SK-N-SH treated with all-trans-retinoic acid at 6 μM for 48 hours (cell line): ENCODE measurements around the gene CCDC170.

Experiments used
- ATAC-seq: fragments of 200-7000 bp; cut with Tn5 transposase; 3 replicates; pipeline ENCODE4 v1.9.1; 2020; ENCODE audit warnings: mild to moderate bottlenecking, moderate library complexity
- ARNTL ChIP-seq: fragments of 450-650 bp; formaldehyde crosslinking; IDR thresholded peaks from 2 replicates; pipeline ENCODE4 v1.5.0; 2020; ENCODE audit warnings: low read depth, mild to moderate bottlenecking, moderate library complexity, borderline replicate concordance
- BACH2 ChIP-seq: fragments of 250-450 bp; sonication (Bioruptor Pico); IDR thresholded peaks from 2 replicates; pipeline ENCODE4 v1.9.0; 2021; ENCODE audit warnings: mild to moderate bottlenecking, borderline replicate concordance
- CSDC2 ChIP-seq: fragments of 250-450 bp; sonication (Bioruptor Pico); IDR thresholded peaks from 2 replicates; pipeline ENCODE4 v1.5.0; 2020; ENCODE audit warnings: mild to moderate bottlenecking, moderate library complexity
- ESRRG ChIP-seq: fragments of 250-450 bp; sonication (Bioruptor Pico); IDR thresholded peaks from 2 replicates; pipeline ENCODE4 v1.6.1; 2021; ENCODE audit warnings: mild to moderate bottlenecking
- GLIS3 ChIP-seq: fragments of 250-450 bp; sonication (Bioruptor Pico); IDR thresholded peaks from 2 replicates; pipeline ENCODE4 v1.5.0; 2020; ENCODE audit warnings: mild to moderate bottlenecking, moderate library complexity
- ISL1 ChIP-seq: fragments of 250-450 bp; sonication (Bioruptor Pico); IDR thresholded peaks from 2 replicates; pipeline ENCODE4 v2.1.2; 2022; ENCODE audit warnings: mild to moderate bottlenecking, moderate library complexity
- OSR1 ChIP-seq: fragments of 250-450 bp; sonication (Bioruptor Pico); IDR thresholded peaks from 2 replicates; pipeline ENCODE4 v1.8.0; 2022; ENCODE audit warnings: moderate library complexity, mild to moderate bottlenecking, inconsistent platforms
- PPARA ChIP-seq: fragments of 250-450 bp; sonication (Bioruptor Pico); IDR thresholded peaks from 2 replicates; pipeline ENCODE4 v1.5.0; 2020; ENCODE audit warnings: mild to moderate bottlenecking, borderline replicate concordance
- RARB ChIP-seq: fragments of 250-450 bp; sonication (Bioruptor Pico); IDR thresholded peaks from 2 replicates; pipeline ENCODE4 v1.8.0; 2021; ENCODE audit warnings: mild to moderate bottlenecking, moderate library complexity
- SNAI2 ChIP-seq: fragments of 250-450 bp; sonication (Bioruptor Pico); IDR thresholded peaks from 2 replicates; pipeline ENCODE4 v1.5.0; 2020; ENCODE audit warnings: mild to moderate bottlenecking, moderate library complexity
- TCF4 ChIP-seq: fragments of 250-450 bp; sonication (Bioruptor Pico); IDR thresholded peaks from 2 replicates; pipeline ENCODE4 v1.8.0; 2021; ENCODE audit warnings: mild to moderate bottlenecking, moderate library complexity, borderline replicate concordance
- ZC3H10 ChIP-seq: fragments of 250-450 bp; sonication (Bioruptor Pico); IDR thresholded peaks from 2 replicates; pipeline ENCODE4 v1.5.1; 2021; ENCODE audit warnings: mild to moderate bottlenecking, moderate library complexity
- ZFP3 ChIP-seq: fragments of 250-450 bp; sonication (Bioruptor Pico); IDR thresholded peaks from 2 replicates; pipeline ENCODE4 v1.5.0; 2020; ENCODE audit warnings: mild to moderate bottlenecking, moderate library complexity
- ZFP30 ChIP-seq: fragments of 450-650 bp; formaldehyde crosslinking; IDR thresholded peaks from 2 replicates; pipeline ENCODE4 v1.5.0; 2022; ENCODE audit warnings: mild to moderate bottlenecking, moderate library complexity
- ZNF565 ChIP-seq: fragments of 450-650 bp; formaldehyde crosslinking; conservative IDR thresholded peaks from 2 replicates; pipeline ENCODE4 v1.5.0; 2020; ENCODE audit warnings: low read depth, mild to moderate bottlenecking, moderate library complexity
- ZNF70 ChIP-seq: fragments of 450-650 bp; formaldehyde crosslinking; IDR thresholded peaks from 2 replicates; pipeline ENCODE4 v1.5.0; 2020; ENCODE audit warnings: mild to moderate bottlenecking, moderate library complexity
- ZNF8 ChIP-seq: fragments of 450-650 bp; formaldehyde crosslinking; IDR thresholded peaks from 2 replicates; pipeline ENCODE4 v1.5.0; 2020; ENCODE audit warnings: mild to moderate bottlenecking, moderate library complexity
- TF ChIP-seq, protein P1 (sequence below): fragments of 250-450 bp; sonication (Bioruptor Pico); IDR thresholded peaks from 2 replicates; pipeline ENCODE4 v1.8.0; 2021; ENCODE audit warnings: low read depth, mild to moderate bottlenecking, moderate library complexity, borderline replicate concordance
- TF ChIP-seq, protein P2 (sequence below): fragments of 250-450 bp; sonication (Bioruptor Pico); IDR thresholded peaks from 2 replicates; pipeline ENCODE4 v1.5.0; 2020; ENCODE audit warnings: mild to moderate bottlenecking, moderate library complexity
- TF ChIP-seq, protein P3 (sequence below): fragments of 250-450 bp; sonication (Bioruptor Pico); IDR thresholded peaks from 2 replicates; pipeline ENCODE4 v1.5.1; 2021; ENCODE audit warnings: mild to moderate bottlenecking, moderate library complexity
- TF ChIP-seq, protein P4 (sequence below): fragments of 250-450 bp; sonication (Bioruptor Pico); IDR thresholded peaks from 2 replicates; pipeline ENCODE4 v1.8.0; 2020; ENCODE audit warnings: mild to moderate bottlenecking, moderate library complexity, borderline replicate concordance
- TF ChIP-seq, protein P5 (sequence below): fragments of 250-450 bp; sonication (Bioruptor Pico); IDR thresholded peaks from 2 replicates; pipeline ENCODE4 v1.5.1; 2020; ENCODE audit warnings: low read depth, mild to moderate bottlenecking, moderate library complexity

Gene CCDC170

GRCh38 chr6:151658091-151658490 lies 164.3 kb downstream of the CCDC170 start:
- no peak for ATAC-seq
- no peak for TF ChIP-seq ZFP3
- TF ChIP-seq, protein P1, sequence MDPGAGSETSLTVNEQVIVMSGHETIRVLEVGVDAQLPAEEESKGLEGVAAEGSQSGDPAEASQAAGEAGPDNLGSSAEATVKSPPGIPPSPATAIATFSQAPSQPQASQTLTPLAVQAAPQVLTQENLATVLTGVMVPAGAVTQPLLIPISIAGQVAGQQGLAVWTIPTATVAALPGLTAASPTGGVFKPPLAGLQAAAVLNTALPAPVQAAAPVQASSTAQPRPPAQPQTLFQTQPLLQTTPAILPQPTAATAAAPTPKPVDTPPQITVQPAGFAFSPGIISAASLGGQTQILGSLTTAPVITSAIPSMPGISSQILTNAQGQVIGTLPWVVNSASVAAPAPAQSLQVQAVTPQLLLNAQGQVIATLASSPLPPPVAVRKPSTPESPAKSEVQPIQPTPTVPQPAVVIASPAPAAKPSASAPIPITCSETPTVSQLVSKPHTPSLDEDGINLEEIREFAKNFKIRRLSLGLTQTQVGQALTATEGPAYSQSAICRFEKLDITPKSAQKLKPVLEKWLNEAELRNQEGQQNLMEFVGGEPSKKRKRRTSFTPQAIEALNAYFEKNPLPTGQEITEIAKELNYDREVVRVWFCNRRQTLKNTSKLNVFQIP (CRISPR knock-in tag) = no peak
- TF ChIP-seq RARB (CRISPR knock-in tag) = no peak
- TF ChIP-seq ZNF70 (CRISPR knock-in tag) = no peak
- no peak for TF ChIP-seq ESRRG (CRISPR knock-in tag)
- no peak for TF ChIP-seq ZNF8 (CRISPR knock-in tag)
- no peak for TF ChIP-seq TCF4 (CRISPR knock-in tag)
- TF ChIP-seq ZC3H10 (CRISPR knock-in tag) = no peak
- TF ChIP-seq, protein P2, sequence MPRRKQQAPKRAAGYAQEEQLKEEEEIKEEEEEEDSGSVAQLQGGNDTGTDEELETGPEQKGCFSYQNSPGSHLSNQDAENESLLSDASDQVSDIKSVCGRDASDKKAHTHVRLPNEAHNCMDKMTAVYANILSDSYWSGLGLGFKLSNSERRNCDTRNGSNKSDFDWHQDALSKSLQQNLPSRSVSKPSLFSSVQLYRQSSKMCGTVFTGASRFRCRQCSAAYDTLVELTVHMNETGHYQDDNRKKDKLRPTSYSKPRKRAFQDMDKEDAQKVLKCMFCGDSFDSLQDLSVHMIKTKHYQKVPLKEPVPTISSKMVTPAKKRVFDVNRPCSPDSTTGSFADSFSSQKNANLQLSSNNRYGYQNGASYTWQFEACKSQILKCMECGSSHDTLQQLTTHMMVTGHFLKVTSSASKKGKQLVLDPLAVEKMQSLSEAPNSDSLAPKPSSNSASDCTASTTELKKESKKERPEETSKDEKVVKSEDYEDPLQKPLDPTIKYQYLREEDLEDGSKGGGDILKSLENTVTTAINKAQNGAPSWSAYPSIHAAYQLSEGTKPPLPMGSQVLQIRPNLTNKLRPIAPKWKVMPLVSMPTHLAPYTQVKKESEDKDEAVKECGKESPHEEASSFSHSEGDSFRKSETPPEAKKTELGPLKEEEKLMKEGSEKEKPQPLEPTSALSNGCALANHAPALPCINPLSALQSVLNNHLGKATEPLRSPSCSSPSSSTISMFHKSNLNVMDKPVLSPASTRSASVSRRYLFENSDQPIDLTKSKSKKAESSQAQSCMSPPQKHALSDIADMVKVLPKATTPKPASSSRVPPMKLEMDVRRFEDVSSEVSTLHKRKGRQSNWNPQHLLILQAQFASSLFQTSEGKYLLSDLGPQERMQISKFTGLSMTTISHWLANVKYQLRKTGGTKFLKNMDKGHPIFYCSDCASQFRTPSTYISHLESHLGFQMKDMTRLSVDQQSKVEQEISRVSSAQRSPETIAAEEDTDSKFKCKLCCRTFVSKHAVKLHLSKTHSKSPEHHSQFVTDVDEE (CRISPR knock-in tag) = no peak
- TF ChIP-seq SNAI2 (CRISPR knock-in tag) = no peak
- no peak for TF ChIP-seq ISL1

- TF ChIP-seq RARB (CRISPR knock-in tag) (no peak), BACH2 (no peak), OSR1 (CRISPR knock-in tag) (no peak), CSDC2 (no peak), SNAI2 (CRISPR knock-in tag) (no peak), ZC3H10 (CRISPR knock-in tag) (no peak), GLIS3 (CRISPR knock-in tag) (no peak), PPARA (CRISPR knock-in tag) (no peak), ESRRG (CRISPR knock-in tag) (no peak), ZNF565 (CRISPR knock-in tag) (no peak), ZNF8 (CRISPR knock-in tag) (no peak), ZFP3 (no peak), ISL1 (no peak), ZFP30 (no peak), ARNTL (CRISPR knock-in tag) (no peak), ZNF70 (CRISPR knock-in tag) (no peak)
- TF ChIP-seq, protein P3, sequence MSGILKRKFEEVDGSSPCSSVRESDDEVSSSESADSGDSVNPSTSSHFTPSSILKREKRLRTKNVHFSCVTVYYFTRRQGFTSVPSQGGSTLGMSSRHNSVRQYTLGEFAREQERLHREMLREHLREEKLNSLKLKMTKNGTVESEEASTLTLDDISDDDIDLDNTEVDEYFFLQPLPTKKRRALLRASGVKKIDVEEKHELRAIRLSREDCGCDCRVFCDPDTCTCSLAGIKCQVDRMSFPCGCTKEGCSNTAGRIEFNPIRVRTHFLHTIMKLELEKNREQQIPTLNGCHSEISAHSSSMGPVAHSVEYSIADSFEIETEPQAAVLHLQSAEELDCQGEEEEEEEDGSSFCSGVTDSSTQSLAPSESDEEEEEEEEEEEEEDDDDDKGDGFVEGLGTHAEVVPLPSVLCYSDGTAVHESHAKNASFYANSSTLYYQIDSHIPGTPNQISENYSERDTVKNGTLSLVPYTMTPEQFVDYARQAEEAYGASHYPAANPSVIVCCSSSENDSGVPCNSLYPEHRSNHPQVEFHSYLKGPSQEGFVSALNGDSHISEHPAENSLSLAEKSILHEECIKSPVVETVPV = no peak
- TF ChIP-seq, protein P4, sequence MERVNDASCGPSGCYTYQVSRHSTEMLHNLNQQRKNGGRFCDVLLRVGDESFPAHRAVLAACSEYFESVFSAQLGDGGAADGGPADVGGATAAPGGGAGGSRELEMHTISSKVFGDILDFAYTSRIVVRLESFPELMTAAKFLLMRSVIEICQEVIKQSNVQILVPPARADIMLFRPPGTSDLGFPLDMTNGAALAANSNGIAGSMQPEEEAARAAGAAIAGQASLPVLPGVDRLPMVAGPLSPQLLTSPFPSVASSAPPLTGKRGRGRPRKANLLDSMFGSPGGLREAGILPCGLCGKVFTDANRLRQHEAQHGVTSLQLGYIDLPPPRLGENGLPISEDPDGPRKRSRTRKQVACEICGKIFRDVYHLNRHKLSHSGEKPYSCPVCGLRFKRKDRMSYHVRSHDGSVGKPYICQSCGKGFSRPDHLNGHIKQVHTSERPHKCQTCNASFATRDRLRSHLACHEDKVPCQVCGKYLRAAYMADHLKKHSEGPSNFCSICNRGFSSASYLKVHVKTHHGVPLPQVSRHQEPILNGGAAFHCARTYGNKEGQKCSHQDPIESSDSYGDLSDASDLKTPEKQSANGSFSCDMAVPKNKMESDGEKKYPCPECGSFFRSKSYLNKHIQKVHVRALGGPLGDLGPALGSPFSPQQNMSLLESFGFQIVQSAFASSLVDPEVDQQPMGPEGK = no peak
- TF ChIP-seq, protein P5, sequence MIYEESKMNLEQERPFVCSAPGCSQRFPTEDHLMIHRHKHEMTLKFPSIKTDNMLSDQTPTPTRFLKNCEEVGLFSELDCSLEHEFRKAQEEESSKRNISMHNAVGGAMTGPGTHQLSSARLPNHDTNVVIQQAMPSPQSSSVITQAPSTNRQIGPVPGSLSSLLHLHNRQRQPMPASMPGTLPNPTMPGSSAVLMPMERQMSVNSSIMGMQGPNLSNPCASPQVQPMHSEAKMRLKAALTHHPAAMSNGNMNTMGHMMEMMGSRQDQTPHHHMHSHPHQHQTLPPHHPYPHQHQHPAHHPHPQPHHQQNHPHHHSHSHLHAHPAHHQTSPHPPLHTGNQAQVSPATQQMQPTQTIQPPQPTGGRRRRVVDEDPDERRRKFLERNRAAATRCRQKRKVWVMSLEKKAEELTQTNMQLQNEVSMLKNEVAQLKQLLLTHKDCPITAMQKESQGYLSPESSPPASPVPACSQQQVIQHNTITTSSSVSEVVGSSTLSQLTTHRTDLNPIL = no peak
- TF ChIP-seq, protein P1 (CRISPR knock-in tag) = no peak
- no peak for ATAC-seq
Observed at GRCh38 chr6:151659212-151659611, 165.4 kb downstream of the CCDC170 start.
